Psoas muscle (tissue), 8 donors: ENCODE data around the gene KIAA1671. TPM values are rescaled to one million over a fixed set of nuclear protein-coding genes. Genes with fewer than 3 reads are reported as not detected.

Experiments used
- ATAC-seq, 4 donors: fragments of 200-7000 bp; cut with Tn5 transposase; one replicate each; pipeline ENCODE4 v1.9.1; 2020; ENCODE audit warnings: moderate library complexity in 3 of 4, mild to moderate bottlenecking in 2 of 4
- DNase-seq, 2 donors: peaks; one replicate each; pipeline ENCODE4 v3.0.0-alpha.2; 2020
- H3K27ac ChIP-seq: fragments of 200-600 bp; one replicate; pipeline ENCODE4 v1.8.0; 2022
- H3K27me3 ChIP-seq, 3 donors: fragments of 200-600 bp in 1 of 3; one replicate each; pipeline versions ENCODE4 v1.6.1 to v1.8.0; 2013 to 2022; ENCODE audit warnings: low read length in 2 of 3, mild to moderate bottlenecking in 2 of 3, moderate library complexity in 1 of 3; ENCODE audit not compliant: insufficient read depth in 3 of 3
- H3K36me3 ChIP-seq, 2 donors: fragments of 200-600 bp in 1 of 2; one replicate each; pipeline versions ENCODE4 v1.6.1 to v1.8.0; 2013 to 2022; ENCODE audit warnings: low read depth in 1 of 2, mild to moderate bottlenecking in 1 of 2, moderate library complexity in 1 of 2; ENCODE audit not compliant: insufficient read depth in 1 of 2
- H3K4me1 ChIP-seq: fragments of 200-600 bp; one replicate; pipeline ENCODE4 v1.8.0; 2022
- H3K4me3 ChIP-seq: fragments of 200-600 bp; one replicate; pipeline ENCODE4 v1.8.0; 2022; ENCODE audit warnings: mild to moderate bottlenecking
- H3K9me3 ChIP-seq: fragments of 200-600 bp; one replicate; pipeline ENCODE4 v1.8.0; 2022
- CTCF ChIP-seq: fragments of 200-600 bp; IDR thresholded peaks from one replicate; pipeline ENCODE4 v1.8.0; 2022; ENCODE audit warnings: antibody characterized with exemption
- WGBS, 3 donors: extraction: QIAGEN DNeasy Blood & Tissue Kit; methylation state at CpG; one replicate each; pipeline versions ENCODE4 v1.1.6 to v1.1.7; 2013; 5-methylcytosine and 5-hydroxymethylcytosine counted together
- intact Hi-C, 2 donors: fragments of 100-400 bp; cut with DNase I; formaldehyde crosslinking; loops; one replicate each; pipeline versions ENCODE4 v1.11.0 to v1.14.2; 2022
- polyA plus RNA-seq, 3 donors: library from polyadenylated mRNA; stranded (reverse); fragments of 200-250 nt; gene quantifications; one replicate each; pipeline ENCODE4 v1.2.3, GENCODE V29; 2013
- total RNA-seq, 4 donors: library from RNA; stranded (reverse); fragmentation: NEBNext Ultra II Directional in 2 of 4; extraction: Animal tissue kit (Norgen Biotek cat#: 25700) in 2 of 4; gene quantifications; one replicate each; pipeline versions ENCODE4 v1.2.1 to v1.2.4, GENCODE V29; 2021 to 2023
- donor health status: healthy with polysubstance abuse.
- donor health status: DM: no; HTN: no; CAD: no; lungs with moderate emphysema.
- donor health status: Bipolar disorder and iron deficiency.
- donor health status: healthy.
- donor health status: DM: yes; HTN: yes; CAD: no.
- donor health status: DM: no; HTN: no; CAD: no.
- donor health status: DM: no; HTN: no; CAD: no.
- donor health status: DM: yes; HTN: yes; CAD: no.

The KIAA1671 gene
- total and polyA plus RNA-seq, 7 donors, result 1.9 to 56.9 (median 15.8) TPM

DNA sequence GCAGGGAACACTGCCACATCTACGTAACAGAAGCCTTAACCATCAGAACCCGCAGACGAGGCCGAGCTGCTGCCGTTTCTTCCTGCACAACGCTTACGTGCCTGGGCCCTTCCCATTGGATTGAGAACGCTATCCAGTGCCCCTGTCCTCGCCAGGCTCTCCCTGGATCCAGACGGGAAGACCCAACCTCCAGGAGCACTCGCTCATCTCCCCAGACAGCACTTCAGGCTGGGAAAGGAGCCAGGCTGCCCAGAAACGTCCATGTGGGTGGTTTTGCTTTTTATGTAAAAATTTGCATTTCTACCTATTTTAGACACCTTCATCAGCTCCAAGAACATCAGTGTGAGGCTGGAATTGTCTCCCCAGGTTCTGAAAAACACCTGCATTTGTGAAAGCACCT, 239.9 kb downstream of the KIAA1671 start:
- no peaks in the 10 kb centered on the region for H3K27me3 ChIP-seq
- H3K36me3 ChIP-seq, result peaks cover 2 to 88% of the 10 kb centered on the region in 2 donors
- TF ChIP-seq CTCF, result no peak
- H3K4me1 ChIP-seq, result no peaks in the 10 kb centered on the region
- H3K4me3 ChIP-seq, result no peak overlapping the region
- 80 to 87% (median 81%) methylated on average over 12 of the region's 12 CpGs for WGBS, 3 donors
- no peak for DNase-seq
- no peak for ATAC-seq
- no peaks in the 10 kb centered on the region for H3K9me3 ChIP-seq
- intact Hi-C loops, result no loop called here
- no peak overlapping the region for H3K27ac ChIP-seq

DNA sequence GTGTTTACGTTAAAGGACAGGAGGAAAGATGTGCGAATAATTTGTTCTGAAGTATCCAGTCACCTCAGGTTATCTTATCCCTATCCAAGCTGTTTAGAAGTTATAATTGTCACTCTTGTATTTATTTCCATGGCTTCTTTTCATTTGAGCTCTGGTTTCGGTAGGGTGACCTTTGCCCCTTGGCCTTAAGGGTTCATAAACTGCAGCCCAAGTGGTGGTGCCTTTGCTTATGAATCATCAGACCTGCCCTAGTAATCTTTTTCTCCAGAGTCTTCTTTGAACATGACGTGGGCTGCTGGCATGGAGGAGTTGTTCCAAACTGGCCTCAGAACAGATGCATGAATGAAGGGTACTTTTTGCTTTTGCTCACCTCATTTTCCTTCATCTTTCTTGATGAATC, 240.6 kb downstream of the KIAA1671 start:
- Histone ChIP-seq H3K36me3 (peaks cover 2 to 95% of the 10 kb centered on the region in 2 donors), H3K27me3 (no peaks in the 10 kb centered on the region)
- 62 to 90% (median 65%) methylated on average over 4 of the region's 4 CpGs for WGBS, 3 donors

GRCh38 chr22:25193548-25193947, 241.0 kb downstream of the KIAA1671 start:
- ATAC-seq (no peak), DNase-seq (no peak)
- Histone ChIP-seq H3K9me3 (no peaks in the 10 kb centered on the region), H3K4me3 (no peak overlapping the region), H3K36me3 (peaks cover 2 to 98% of the 10 kb centered on the region in 2 donors), H3K27me3 (no peaks in the 10 kb centered on the region), H3K4me1 (no peaks in the 10 kb centered on the region), H3K27ac (no peak overlapping the region)
- no peak for TF ChIP-seq CTCF
- intact Hi-C loops, result no loop called here
- 57 to 62% (median 58%) methylated on average over 3 of the region's 3 CpGs for WGBS, 3 donors

More for the DNA sequence above, 240.6 kb downstream of the KIAA1671 start:
- intact Hi-C loops, result no loop called here
- no peak for ATAC-seq
- TF ChIP-seq CTCF, result no peak
- no peak overlapping the region for H3K4me3 ChIP-seq
- no peak overlapping the region for H3K27ac ChIP-seq
- no peaks in the 10 kb centered on the region for H3K9me3 ChIP-seq
- DNase-seq, result no peak
- H3K4me1 ChIP-seq, result no peaks in the 10 kb centered on the region

DNA sequence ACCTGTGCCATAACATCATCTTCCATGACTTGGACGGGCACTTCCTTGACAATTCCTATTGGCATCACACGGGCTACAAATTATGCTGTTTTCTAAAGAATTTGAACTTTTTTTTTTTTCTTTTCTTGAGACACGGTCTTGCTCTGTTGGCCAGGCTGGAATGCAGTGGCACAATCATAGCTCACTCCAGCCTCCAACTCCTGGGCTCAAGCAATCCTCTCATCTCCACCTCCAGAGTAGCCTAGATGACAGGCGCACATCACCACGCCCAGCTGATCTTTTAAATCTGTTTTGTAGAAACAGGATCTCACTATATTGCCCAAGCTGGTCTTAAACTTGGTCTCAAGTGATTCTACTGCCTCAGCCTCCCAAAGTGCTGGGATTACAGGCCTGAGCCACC, 243.8 kb downstream of the KIAA1671 start:
- Histone ChIP-seq H3K27me3 (no peaks in the 10 kb centered on the region), H3K36me3 (peaks cover 2 to 73% of the 10 kb centered on the region in 2 donors), H3K9me3 (no peaks in the 10 kb centered on the region), H3K27ac (no peak overlapping the region), H3K4me3 (no peak overlapping the region), H3K4me1 (no peaks in the 10 kb centered on the region)
- DNase-seq (no peak), ATAC-seq (no peak)
- intact Hi-C loops, result no loop called here
- no peak for TF ChIP-seq CTCF
- 77 to 90% (median 86%) methylated on average over 5 of the region's 5 CpGs for WGBS, 3 donors

DNA sequence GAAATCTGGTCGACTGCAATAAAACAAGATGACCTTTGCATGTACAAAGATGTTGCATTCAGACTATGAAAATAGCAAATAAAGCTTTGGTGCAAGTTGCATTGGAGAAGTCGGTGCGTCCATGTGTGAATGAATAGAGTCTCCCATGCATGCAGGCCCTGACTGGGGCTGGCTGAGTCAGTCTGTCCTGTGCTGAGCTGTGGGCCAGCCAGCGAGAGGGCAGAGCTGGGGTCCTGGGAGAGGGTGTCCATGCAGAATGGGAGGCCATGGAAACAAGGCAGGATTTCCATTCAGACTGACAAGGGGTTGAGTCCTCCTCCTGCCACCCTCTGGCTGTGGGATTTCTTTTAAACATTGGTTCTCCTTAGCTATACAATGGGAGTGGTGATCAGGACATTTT, 244.8 kb downstream of the KIAA1671 start:
- no peaks in the 10 kb centered on the region for H3K9me3 ChIP-seq
- no peak for DNase-seq
- no peak for TF ChIP-seq CTCF
- no peak for ATAC-seq
- intact Hi-C loops, result no loop called here
- H3K36me3 ChIP-seq, result peaks cover 2 to 63% of the 10 kb centered on the region in 2 donors
- no peak overlapping the region for H3K27ac ChIP-seq
- H3K4me3 ChIP-seq, result no peak overlapping the region
- no peaks in the 10 kb centered on the region for H3K4me1 ChIP-seq
- 87 to 95% (median 88%) methylated on average over 4 of the region's 4 CpGs for WGBS, 3 donors
- no peaks in the 10 kb centered on the region for H3K27me3 ChIP-seq
